HuH-7 (cell line): ENCODE measurements around the gene TGFBR3.

ENCODE experiments used
- DNase-seq: peaks from one replicate; pipeline ENCODE4 v3.0.0; 2011; ENCODE audit warnings: low spot score

The TGFBR3 gene

DNA sequence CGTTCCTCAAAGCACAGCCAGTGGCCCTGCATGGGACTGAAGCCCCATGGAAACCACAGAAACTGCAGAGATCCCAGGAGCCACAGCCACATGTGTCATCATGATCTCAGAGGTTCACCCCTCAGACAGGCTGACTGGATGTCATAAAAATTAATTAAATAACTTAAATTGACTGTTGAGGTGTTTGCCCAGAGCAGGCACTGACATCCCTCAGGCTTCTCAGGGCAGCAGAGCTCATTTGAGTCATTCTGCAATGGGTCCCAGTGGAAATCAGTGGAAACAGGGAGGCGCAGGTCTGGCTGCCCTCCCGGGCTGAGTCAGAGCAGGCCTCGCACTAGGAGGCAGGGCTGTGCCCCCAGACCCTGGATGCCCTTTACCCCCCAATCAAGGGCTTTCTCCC lies 250.2 kb downstream of the TGFBR3 start:
- no peak for DNase-seq

DNA sequence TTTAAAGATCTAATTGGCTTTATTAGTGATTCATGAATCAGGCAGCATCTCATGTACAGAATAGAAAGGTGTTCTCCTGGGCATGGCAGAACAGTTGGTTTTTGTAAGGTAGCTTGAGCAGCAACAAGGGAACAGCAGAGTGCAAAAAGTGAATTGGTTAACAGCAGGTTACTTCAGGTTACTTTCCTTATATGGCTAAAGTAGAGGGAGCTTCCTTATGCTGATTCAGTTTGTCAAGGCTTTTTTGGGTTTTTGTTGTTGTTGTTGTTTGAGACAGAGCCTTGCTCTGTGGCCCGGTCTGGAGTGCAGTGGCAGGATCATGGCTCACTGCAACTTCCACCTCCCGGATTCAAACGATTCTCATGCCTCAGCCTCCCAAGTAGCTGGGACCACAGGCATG lies 252.5 kb downstream of the TGFBR3 start:
- DNase-seq = no peak

DNA sequence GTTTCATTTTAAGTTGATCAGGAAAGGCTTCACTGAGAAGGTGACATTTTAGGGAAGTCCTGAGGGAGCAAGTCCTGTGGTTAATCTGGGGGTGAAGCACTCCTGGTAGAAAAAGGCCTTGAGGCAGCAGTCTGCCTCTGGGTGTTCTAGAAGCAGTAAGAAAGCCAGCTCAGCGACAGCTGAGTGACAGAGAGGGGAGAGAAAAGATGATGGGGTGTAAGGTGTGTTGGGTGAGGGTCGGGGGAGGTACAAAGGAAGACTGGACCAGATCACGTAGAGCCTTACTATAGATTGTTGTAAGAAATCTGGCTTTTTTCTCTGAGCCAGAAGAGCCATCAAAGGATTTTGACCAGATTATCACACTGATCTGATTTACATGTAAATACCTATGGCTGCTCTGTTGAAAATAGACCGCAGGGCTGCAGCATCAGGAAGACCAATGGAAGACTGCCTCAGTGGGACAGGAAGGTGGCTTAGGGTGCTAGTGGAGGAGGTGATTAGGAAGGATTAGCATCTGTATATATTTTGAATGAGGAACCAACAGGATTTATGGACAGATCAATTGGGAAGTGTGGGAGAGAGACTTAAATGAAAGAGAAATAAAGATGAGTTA lies 254.1 kb downstream of the TGFBR3 start:
- DNase-seq = no peak

DNA sequence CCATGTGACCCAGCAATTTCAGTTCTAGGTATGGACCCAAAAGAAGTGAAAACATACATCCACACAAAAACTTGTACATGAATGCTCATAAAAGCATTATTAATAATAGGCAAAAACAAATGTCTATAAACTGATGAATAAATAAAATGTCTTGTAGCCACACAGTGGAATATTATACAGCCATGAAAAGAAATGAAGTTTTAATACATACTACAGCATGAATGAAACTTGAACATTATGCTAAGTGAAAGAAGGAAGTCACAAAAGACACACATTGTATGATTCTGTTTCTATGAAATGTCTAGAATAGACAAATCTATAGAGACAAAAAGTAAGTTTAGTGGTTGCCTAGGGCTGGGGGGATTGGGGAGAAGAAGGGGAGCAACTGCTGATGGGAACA lies 255.1 kb downstream of the TGFBR3 start:
- DNase-seq = no peak
